Measurements from ENCODE around the gene TMTC1.
"Not testable (repeated sequence)": the region's sequence is repeated elsewhere in the genome, so short reads cannot be mapped to it uniquely, and the experiment has no call there.

The TMTC1 gene

DNA sequence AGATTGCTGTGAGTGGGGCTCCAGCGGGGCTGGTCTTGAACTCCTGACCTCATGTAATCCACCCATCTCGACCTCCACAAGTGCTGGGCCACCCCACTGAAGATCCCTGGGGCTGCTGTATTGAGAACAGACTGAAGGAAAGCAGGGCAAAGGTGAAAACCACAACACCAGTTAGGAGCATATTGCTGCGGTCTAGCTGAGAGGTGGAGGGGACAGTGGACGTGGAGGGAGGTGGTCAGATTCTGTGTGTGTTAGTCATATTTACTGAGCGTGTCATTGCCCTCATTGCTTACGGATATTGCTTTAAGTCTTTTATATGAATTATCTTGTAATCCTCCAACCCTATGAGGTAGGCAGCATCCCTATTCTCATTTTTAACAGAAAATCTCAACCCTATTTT lies 217.3 kb downstream of the TMTC1 start:
- no peak for DNase-seq (ENCODE audit: low spot score)

DNA sequence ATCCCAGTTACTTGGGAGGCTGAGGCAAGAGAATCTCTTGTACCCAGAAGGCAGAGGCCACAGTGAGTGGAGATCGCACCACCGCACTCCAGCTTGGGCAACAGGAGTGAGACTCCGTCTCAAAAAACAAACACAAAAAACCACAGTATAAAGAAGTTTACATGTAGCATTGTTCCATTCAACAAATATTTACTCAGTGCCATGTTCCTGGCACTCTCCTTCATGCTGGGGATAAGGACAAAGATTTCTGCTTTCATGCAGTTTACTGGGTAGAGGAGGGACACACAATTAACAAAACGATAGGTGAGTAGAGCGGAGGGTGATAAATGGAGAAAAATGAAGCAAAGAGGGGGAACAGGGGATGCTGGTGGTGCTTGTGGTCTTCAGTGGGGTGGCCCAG lies 218.0 kb downstream of the TMTC1 start:
- DNase-seq (ENCODE audit: low spot score): no peak

DNA sequence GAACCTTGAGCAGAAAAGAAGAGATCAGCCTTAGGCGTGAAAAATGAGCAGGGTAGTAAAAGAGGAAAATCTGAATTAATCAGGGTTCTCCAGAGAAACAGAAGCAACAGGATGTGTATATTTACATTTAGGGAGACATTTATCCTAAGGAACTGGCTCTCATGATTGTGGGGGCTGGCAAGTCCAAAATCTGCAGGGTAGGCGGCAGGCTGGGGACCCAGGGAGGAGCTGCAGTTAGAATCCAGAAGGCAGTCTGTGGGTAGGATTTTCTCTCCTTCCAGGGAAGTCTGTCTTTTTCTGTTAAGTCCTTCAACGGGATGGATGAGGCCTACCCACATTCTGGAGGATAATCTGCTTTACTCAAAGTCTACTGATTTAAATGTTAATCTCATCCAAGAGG lies 218.8 kb downstream of the TMTC1 start:
- no peak for DNase-seq (ENCODE audit: low spot score)

DNA sequence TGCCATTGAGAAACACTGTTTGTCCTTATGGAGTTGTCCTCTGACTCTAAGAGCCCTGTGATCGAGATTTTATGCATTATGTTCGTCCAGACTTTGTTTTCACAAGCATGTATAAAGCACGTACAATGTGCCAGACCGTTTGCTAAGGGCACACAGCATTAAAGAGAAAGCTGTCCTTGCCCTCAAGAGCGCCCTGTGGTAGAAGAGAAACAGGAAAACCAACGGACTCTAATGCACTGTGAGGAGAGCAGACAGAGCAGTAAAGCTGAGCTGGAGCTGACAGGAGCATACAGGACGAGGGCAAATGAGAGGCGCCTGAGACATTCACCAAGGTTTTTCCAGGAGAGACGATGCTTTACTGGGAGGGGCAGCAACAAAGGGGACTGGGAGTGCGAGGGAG lies 220.1 kb downstream of the TMTC1 start:
- DNase-seq (ENCODE audit: low spot score): no peak

DNA sequence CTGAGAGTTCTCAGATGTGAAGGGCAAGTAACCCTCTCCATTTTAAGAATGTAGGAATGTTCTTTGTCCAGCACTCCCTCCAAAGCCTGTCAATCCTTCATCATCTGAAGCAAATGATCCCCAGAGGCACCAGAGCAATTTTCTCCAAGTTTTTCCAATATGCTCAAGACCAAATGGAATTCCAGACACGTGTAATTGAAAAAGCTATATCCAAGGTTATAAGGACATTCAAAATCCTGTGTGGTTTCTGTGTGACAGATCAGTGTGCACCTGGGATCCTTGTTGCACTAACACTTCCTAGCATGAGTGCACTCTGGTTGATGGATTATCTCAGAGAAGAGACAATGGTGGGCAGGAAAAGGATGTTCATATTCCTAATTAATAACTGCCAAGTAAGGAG lies 220.7 kb downstream of the TMTC1 start:
- DNase-seq (ENCODE audit: low spot score): no peak

DNA sequence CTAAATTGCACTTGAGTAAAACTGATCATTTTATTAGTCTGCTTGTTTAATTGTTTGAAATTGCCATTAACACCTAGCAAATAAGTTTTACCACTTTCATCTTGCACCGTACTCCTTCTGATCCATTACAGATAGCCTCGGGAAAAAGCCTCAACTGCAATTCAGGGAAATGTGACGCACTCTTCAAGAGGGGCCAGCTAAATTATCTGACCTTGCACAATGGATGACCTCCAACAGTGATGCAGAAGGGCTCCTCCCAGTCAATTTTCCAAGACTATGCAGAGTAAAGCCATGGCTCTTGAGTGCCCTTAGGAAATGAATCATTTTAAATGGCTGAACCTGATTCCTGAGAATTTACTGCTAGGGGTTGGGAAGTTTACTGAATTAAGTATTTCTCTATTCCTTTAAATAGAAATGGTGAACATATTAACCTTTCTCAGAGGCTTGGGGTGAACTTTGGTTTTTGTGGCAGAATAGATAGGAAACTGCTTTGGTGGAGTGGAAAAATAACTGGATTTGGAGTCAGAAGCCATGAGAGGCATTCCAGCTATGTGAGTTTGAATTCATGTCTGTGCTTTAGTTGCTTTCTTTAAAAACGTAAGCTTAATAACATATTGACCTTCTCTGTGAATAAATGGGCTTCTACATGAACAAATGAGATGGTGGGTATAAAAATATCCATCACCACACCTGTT lies 221.5 kb downstream of the TMTC1 start:
- no peak for DNase-seq (ENCODE audit: low spot score)

DNA sequence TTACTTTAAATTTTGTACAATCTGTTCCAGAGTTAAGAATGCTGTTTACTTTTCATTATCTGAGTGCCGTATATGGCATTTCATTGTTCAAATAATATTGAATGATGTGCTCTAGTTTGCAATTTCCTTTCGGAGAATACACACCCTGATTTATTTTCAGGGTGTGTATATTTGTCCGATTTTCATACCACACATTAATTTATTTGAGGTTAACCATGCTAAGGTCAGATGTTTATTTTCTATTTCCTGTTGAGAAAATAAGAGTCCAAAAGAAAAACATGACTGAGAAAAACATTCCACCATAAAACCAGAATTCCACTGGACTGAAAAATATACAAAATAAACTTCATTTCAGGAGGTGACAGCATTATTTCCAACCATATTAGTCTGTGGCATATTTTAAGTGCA lies 222.1 kb downstream of the TMTC1 start:
- DNase-seq (ENCODE audit: low spot score): no peak

DNA sequence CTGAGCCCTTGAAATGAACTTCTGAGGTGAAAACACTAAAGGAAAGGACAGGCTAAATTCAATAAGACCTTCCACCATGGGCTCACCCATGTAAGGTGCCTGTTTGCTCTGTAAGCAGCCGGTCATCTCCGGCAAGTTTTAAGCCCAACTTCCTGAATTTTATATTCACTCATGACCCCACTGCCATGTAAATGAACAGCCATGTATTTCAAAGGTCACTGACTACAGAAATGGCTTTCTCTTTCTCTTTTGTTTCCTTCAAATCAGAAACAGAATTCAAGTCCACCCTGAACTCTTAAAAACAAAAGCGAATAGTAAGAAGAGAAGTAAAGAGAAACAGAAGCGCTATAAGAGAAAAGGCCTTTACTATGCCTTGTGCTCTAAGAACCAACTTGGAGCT lies 224.5 kb downstream of the TMTC1 start:
- no peak for DNase-seq (ENCODE audit: low spot score)

DNA sequence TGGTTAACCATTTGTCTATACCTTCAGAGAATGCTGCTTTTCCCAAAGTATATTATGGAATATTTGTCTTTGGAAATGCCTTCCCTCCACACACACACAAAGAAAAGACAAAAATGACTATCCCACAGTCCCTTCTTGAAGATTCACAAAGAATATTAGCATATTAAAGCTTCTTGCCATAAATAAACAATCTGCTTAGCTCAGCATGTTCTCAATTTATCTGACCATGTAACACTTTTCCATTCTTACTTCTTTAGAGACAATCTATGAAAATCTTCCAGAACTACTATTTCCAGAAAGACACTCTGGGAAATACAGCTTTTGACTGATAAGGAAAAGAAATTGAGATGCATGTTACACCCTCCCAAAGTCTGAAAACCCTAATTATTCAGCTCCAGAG lies 227.4 kb downstream of the TMTC1 start:
- DNase-seq (ENCODE audit: low spot score): no peak

DNA sequence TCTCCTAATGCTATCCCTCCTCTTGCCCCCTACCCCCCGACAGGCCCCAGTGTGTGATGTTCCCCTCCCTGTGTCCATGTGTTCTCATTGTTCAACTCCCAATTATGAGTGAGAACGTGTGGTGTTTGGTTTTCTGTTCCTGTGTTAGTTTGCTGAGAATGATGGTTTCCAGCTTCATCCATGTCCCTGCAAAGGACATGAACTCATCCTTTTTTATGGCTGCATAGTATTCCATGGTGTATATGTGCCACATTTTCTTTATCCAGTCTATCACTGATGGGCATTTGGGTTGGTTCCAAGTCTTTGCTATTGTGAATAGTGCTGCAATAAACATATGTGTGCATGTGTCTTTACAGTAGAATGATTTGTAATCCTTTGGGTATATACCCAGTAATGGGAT lies 228.3 kb downstream of the TMTC1 start:
- not testable (repeated sequence) for DNase-seq (ENCODE audit: low spot score)

DNA sequence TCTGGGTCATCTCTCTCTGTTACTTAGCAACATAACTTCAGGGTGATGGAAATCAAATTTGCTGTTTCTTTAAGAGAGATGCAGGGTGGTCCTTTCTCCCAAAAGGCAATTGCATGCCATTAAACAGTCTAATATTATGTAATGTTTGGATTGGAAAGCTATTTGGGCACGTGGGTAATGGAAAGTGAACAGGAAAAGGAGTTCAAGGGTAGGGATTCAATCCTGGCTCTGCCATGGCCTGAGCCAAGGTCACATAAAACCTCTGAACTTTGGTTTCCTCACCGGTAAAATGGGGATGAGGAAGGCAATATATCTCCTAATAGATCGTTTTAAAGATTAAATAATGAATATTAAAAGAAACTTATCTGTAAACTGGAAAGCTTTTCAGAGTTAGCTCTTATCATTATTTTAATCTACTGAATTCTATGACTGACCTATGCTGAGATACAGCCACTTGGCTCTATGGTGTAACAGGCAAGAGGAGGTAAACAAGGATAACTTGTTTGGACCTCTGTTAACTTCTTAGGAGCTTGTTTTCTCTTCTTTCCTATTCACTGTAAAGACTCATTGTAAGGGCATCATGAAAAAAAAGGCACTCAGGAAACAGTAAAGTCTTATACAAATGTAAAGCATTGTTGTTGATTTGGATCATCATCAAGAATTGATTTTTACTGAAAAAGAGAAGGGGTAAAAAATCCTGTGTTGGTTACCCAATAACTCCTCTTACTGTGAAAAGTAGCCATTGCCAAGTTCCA lies 230.6 kb downstream of the TMTC1 start:
- DNase-seq (ENCODE audit: low spot score): no peak

DNA sequence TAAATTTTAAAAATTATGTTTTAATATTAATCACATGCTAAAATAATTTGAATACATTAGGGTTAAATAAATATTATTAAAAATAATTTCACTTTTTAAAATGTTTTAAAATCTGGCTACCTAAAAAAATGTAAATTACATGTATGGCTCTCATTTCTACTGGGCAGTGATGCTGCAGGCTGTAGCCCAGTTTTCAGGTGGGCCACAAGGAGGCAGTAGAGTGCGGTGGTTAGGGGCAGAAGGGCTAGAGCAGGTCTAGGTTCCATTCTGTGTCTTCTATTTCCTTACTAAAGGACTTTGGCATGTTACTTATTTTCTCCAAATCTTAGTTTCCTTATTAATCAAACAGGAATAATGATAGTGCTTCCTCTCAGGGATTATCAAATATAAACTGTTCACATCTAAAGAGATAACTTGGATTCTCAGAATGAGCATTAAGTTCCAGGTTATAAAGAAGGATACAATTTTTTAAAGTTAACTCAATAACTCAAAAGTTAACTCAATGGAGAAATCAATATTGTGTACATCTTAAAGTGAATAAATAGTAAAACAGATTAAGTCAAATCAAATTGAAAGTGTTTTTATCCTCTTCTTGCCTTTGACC lies 231.3 kb downstream of the TMTC1 start:
- DNase-seq (ENCODE audit: low spot score): peak; percentile 77

DNA sequence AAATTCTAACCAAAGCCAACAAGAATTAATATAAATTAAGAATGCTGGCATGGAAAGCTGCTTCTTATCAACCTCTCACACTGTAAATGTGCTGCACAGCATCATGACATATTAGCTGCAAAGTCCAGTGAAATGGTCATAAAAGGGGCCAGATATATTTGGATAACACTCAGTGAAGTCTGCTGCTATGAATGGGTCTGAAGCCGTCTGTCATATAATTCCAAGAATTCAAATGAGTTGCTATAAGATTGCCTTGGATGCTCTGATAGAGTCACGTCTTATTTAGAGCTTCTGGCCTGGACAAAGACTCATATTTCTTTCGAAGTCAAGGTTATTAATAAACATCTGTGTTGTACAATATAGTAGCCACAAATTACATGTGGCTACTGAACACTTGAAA lies 231.9 kb downstream of the TMTC1 start:
- DNase-seq (ENCODE audit: low spot score): no peak

DNA sequence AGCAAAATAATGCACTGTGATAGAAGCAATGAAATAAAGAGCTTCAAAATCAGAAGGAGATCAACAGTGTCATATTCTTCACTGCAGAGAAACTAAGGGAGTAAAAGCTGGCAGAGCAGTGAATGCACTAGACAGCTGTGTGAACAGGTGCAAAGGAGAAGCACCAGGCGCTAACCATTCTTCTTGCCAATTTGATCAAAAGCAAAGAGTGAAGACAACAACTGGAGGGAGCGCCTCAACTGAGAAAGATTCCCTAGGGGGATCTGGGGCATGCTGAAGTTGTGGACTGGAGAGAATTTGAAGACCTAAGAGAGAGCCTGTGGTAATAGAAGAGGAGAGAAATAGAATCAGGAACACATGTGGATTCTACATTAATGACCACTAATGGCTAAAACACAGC lies 235.9 kb downstream of the TMTC1 start:
- no peak for DNase-seq (ENCODE audit: low spot score)

DNA sequence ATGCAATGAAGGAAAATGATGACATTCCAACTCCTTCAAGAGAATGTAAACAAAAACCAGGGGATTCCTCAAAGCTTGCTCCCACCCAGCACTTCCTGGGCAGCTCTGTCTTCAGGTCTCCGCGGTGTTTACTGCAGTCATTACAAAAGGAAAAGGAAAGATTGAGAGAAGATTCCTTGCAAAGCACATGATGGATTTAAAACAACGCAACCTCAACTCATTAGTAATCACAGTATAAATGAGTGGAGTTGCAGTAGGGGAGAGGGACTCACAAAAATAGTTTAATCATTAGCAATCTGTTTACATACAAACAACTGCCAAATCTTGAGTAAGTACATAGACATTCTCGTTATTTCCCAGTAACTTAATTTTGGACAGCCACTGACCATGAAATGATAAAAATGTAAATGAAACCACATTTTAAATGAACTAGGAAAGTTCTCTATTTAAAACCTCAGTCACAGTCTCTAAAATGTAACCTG lies 236.6 kb downstream of the TMTC1 start:
- DNase-seq (ENCODE audit: low spot score): no peak

DNA sequence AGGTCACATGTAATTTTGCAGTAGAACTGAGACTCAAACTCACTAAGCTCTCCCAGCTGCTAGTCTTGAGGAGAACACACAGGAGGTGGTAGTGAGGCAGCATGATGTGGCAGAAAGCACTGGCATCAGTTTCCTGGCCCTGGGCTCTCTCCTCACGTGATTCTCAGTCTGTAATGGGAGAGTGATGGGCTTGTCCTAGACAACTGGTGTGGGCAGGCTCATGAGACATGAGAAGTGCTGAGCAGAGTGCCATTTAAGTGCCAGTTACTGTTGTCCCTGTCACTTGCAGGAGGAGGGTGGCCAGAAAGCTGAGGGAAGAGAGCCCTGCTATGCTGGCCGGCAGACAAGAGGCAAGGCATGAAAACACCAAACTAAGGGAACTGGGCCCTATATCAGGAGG lies 237.7 kb downstream of the TMTC1 start:
- DNase-seq (ENCODE audit: low spot score): no peak

DNA sequence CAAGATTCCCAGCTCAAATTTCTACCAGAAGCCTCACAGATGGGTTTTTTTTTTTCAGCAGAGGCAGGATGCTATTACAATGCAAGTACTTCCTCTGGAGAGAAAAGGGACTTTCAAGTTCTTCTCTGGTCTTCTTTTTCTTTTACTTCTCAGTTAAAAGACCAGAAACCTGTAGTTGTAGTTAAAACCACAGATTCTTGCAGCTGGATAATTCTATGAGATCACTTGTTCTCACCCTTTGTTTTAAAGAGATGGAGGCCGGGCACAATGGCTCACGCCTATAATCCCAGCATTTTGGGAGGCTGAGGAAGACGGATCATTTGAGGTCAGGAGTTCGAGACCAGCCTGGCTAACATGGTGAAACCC lies 238.7 kb downstream of the TMTC1 start:
- no peak for DNase-seq (ENCODE audit: low spot score)

DNA sequence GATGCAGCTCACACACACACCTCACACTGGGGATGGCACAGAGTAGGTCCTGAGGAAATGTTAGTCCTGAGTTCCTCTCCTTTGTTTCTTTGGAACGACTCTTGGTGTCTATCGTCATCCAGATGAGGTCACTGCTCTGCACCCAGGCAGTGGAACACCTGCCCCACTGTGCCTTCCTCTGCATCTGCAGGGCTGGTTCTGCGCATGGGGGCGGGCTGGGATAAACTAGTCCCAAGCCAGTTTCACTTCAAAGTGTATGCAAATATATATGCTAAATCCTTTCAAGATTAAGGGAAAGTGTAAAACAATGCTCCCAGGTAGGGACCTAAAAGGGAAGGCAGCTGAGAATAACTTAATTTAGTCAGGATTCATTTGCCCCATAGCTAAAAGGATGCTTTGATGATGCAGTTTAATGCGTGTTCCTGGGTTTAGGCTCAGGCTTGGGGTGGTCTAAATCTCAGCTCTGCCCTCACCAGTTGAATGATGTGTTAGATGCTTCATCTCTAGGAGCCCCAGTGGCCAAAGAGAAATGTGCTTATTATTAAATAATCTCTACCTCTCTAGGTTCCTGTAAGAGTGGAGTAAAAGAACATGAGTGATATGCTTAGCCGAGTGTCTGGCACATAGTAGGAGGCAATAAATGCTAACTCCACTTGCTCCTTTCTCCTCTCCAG lies 239.2 kb downstream of the TMTC1 start:
- DNase-seq (ENCODE audit: low spot score): no peak

DNA sequence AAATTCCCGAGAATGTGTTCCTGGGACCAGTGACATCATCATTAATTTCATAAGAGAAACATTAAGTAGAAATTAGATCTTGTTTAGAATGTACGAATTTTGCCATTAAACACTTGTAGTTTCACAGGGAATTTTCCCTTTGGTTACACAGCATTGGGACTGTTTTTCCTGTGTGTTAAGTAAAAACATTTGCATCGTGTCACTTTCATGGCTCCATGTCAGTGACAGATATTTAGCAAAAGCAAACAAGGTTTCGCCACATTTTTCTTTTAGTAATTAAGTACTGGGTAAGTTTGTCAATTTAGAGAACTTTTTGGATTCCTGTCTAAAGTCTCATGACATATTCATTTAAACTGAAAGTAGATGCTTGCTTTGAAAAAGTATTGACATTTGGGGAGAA lies 240.7 kb downstream of the TMTC1 start:
- no peak for DNase-seq (ENCODE audit: low spot score)

DNA sequence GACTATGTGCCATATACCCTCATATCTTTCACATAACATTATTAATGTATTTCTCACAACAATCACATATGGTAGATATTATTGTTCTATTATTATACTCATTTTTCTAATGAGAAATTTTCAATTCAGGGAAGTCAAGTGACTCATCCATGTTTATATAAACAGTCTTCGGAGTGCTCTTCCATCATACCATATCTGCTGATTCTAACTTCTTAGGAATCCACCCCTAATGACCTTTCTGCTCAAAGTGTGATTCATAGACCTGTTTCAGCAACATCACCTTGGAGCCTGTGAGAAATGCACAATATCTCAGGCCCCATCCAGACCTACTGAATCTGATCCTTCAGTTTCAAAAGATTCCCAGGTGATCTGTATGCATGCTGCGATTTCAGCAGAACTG lies 246.4 kb downstream of the TMTC1 start:
- DNase-seq (ENCODE audit: low spot score): no peak

DNA sequence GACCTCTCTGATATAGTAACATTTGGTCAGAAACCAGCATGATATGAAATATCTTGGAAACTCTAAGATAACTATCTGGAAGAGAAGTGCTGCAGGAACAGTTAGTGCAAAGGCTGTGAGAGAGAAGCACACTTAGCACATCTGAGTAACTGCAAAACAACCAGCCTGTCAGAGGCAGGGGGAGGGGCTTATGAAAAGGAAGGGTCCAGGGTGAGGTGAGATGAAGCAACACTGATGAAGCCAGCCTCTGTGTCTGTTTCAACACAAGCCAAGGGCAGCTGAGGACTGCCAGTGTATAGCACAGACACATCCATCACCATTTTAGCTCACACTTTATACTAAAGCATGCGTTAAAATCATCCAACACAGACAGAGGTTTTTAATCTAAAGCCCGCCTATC lies 248.8 kb downstream of the TMTC1 start:
- DNase-seq (ENCODE audit: low spot score): peak; percentile 17

DNA sequence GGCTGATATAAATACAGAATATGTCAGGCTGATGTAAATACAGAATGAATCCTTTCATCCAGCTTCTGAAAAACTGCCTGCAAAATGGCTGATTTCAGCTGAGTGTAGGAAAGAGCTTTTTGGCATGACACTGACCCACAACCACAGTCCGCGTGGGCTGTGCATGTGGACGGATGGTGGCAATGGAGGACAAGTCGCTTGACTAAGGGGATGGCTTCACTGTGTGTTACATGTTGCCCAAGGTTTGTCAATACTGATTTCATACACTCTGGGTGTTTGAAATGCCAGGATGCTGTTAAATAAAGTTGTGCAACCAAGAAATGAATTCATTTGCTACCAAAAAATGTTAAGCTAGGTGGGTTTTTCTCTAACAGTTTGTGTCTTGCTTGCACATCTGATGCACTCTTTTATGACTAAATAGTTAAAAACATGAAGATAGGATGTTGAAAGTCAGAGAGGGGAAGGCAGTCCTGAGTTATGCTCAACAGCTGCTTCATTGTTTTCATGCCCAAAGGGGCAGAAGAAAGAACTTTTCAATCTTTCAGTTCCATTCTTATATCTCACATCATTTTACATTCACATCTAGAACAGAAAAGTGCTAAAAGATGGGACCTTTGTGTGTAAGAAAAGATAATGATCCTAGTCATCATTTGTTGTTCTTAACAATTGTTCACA lies 249.8 kb downstream of the TMTC1 start:
- no peak for DNase-seq (ENCODE audit: low spot score)
